H9 (cell line): Measurements from ENCODE around the gene DENND6B. TPM values are rescaled to one million over a fixed set of nuclear protein-coding genes. Genes with fewer than 3 reads are reported as not detected.

Experiments
- DNase-seq: peaks from one replicate; pipeline ENCODE4 v3.0.0-alpha.2; 2017
- H2AFZ ChIP-seq: one replicate; pipeline ENCODE4 v1.6.1; 2013; ENCODE audit warnings: mild to moderate bottlenecking, low read length, control low read depth, moderate library complexity
- H2AK5ac ChIP-seq: 2 replicates; pipeline ENCODE4 v1.6.1; 2013; ENCODE audit warnings: low read length, control low read depth, mixed read lengths; ENCODE audit not compliant: insufficient read length
- H2BK120ac ChIP-seq: one replicate; pipeline ENCODE4 v1.6.1; 2013; ENCODE audit warnings: low read depth, mild to moderate bottlenecking, low read length, control low read depth, inconsistent platforms; ENCODE audit not compliant: poor library complexity, severe bottlenecking
- H2BK12ac ChIP-seq: 2 replicates; pipeline ENCODE4 v1.6.1; 2013; ENCODE audit warnings: low read length, control low read depth, mixed read lengths, low read depth; ENCODE audit not compliant: insufficient read length
- H2BK15ac ChIP-seq: 2 replicates; pipeline ENCODE4 v1.6.1; 2013; ENCODE audit warnings: low read depth, low read length, control low read depth
- H2BK20ac ChIP-seq: one replicate; pipeline ENCODE4 v1.6.1; 2013; ENCODE audit warnings: low read depth, mild to moderate bottlenecking, low read length, control low read depth, inconsistent platforms; ENCODE audit not compliant: poor library complexity, severe bottlenecking
- H2BK5ac ChIP-seq: 2 replicates; pipeline ENCODE4 v1.6.1; 2013; ENCODE audit warnings: low read length, control low read depth, mixed read lengths; ENCODE audit not compliant: insufficient read length
- H3K14ac ChIP-seq: 2 replicates; pipeline ENCODE4 v1.6.1; 2013; ENCODE audit warnings: low read length, control low read depth; ENCODE audit not compliant: insufficient read depth
- H3K18ac ChIP-seq: 2 replicates; pipeline ENCODE4 v1.6.1; 2013; ENCODE audit warnings: low read depth, mild to moderate bottlenecking, mixed read lengths, low read length, control low read depth; ENCODE audit not compliant: insufficient read length
- H3K23ac ChIP-seq: 2 replicates; pipeline ENCODE4 v1.6.1; 2013; ENCODE audit warnings: low read length, control low read depth, mixed read lengths, low read depth; ENCODE audit not compliant: insufficient read length
- H3K23me2 ChIP-seq: 2 replicates; pipeline ENCODE4 v1.6.1; 2013; ENCODE audit warnings: low read depth, mild to moderate bottlenecking, mixed read lengths, low read length, control low read depth; ENCODE audit not compliant: insufficient read length, poor library complexity, severe bottlenecking
- H3K27ac ChIP-seq: 2 replicates; pipeline ENCODE4 v1.5.1; 2013; ENCODE audit warnings: low read length, control low read depth, mixed read lengths, low read depth; ENCODE audit not compliant: insufficient read length
- H3K27me3 ChIP-seq: 2 replicates; pipeline ENCODE4 v1.6.1; 2013; ENCODE audit warnings: low read length, control low read depth, inconsistent platforms; ENCODE audit not compliant: insufficient read depth
- H3K4ac ChIP-seq: 2 replicates; pipeline ENCODE4 v1.6.1; 2013; ENCODE audit warnings: low read depth, mild to moderate bottlenecking, control low read depth, inconsistent platforms, low read length, moderate library complexity
- H3K4me1 ChIP-seq: 2 replicates; pipeline ENCODE4 v1.6.1; 2013; ENCODE audit warnings: low read length, control low read depth, inconsistent platforms; ENCODE audit not compliant: insufficient read depth
- H3K4me2 ChIP-seq: 2 replicates; pipeline ENCODE4 v1.6.1; 2013; ENCODE audit warnings: low read length, control low read depth, mixed read lengths; ENCODE audit not compliant: insufficient read length, insufficient read depth
- H3K56ac ChIP-seq: 2 replicates; pipeline ENCODE4 v1.6.1; 2013; ENCODE audit warnings: low read depth, mild to moderate bottlenecking, mixed read lengths, low read length, control low read depth; ENCODE audit not compliant: insufficient read length
- H3K79me1 ChIP-seq: 2 replicates; pipeline ENCODE4 v1.6.1; 2013; ENCODE audit warnings: low read depth, mild to moderate bottlenecking, moderate library complexity, low read length, control low read depth, inconsistent platforms; ENCODE audit not compliant: insufficient read depth, poor library complexity, severe bottlenecking
- H3K79me2 ChIP-seq: 2 replicates; pipeline ENCODE4 v1.6.1; 2013; ENCODE audit warnings: low read length, control low read depth, inconsistent platforms; ENCODE audit not compliant: insufficient read depth
- H3K9ac ChIP-seq: 2 replicates; pipeline ENCODE4 v1.6.1; 2013; ENCODE audit warnings: low read length, control low read depth, mixed read lengths; ENCODE audit not compliant: insufficient read length; ENCODE audit errors: extremely low read depth
- H3K9me3 ChIP-seq: one replicate; pipeline ENCODE4 v1.6.1; 2013; ENCODE audit warnings: low read depth, low read length, inconsistent platforms; ENCODE audit not compliant: control insufficient read depth
- H3T11ph ChIP-seq: one replicate; pipeline ENCODE4 v1.6.1; 2013; ENCODE audit warnings: mild to moderate bottlenecking, low read length, control low read depth, inconsistent platforms
- H4K20me1 ChIP-seq: one replicate; pipeline ENCODE4 v1.6.1; 2013; ENCODE audit not compliant: control insufficient read depth, insufficient read length, insufficient read depth
- H4K5ac ChIP-seq: 2 replicates; pipeline ENCODE4 v1.6.1; 2013; ENCODE audit warnings: low read depth, mild to moderate bottlenecking, mixed read lengths, low read length, control low read depth; ENCODE audit not compliant: insufficient read length
- H4K8ac ChIP-seq: replicated peaks from 2 replicates; pipeline ENCODE4 v1.6.1; 2013; ENCODE audit warnings: low read length, control low read depth, mixed read lengths, low read depth; ENCODE audit not compliant: insufficient read length
- H4K91ac ChIP-seq: 2 replicates; pipeline ENCODE4 v1.6.1; 2013; ENCODE audit warnings: low read depth, mild to moderate bottlenecking, moderate library complexity, mixed read lengths, low read length, control low read depth; ENCODE audit not compliant: insufficient read length
- H3K27ac Mint-ChIP-seq, 3 experiments: 2 replicates in 2 of 3; 3 replicates in 1 of 3; pipeline ENCODE4 v1.8.0; 2020 to 2021; ENCODE audit warnings: mixed read lengths in 3 of 3, mild to moderate bottlenecking in 1 of 3, moderate library complexity in 1 of 3
- H3K27me3 Mint-ChIP-seq: 2 replicates; pipeline ENCODE4 v1.8.0; 2021; ENCODE audit warnings: low read depth, mild to moderate bottlenecking, moderate library complexity, mixed read lengths
- H3K36me3 Mint-ChIP-seq, 3 experiments: 2 replicates in 2 of 3; 3 replicates in 1 of 3; pipeline ENCODE4 v1.8.0; 2020 to 2021; ENCODE audit warnings: low read depth in 3 of 3, mixed read lengths in 3 of 3; ENCODE audit not compliant: insufficient read depth in 1 of 3
- H3K4me1 Mint-ChIP-seq, 2 experiments: 2 replicates each; pipeline ENCODE4 v1.8.0; 2020; ENCODE audit warnings: mixed read lengths in 2 of 2
- H3K4me3 Mint-ChIP-seq, 2 experiments: 2 replicates in 1 of 2; 3 replicates in 1 of 2; pipeline ENCODE4 v1.8.0; 2020 to 2021; ENCODE audit warnings: mild to moderate bottlenecking in 2 of 2, mixed read lengths in 2 of 2, moderate library complexity in 1 of 2
- H3K9me3 Mint-ChIP-seq, 2 experiments: 2 replicates in 1 of 2; 3 replicates in 1 of 2; pipeline ENCODE4 v1.8.0; 2020; ENCODE audit warnings: mild to moderate bottlenecking in 2 of 2, mixed read lengths in 2 of 2, moderate library complexity in 1 of 2
- WGBS: extraction: QIAGEN DNeasy Blood & Tissue Kit; methylation state at CpG from one replicate; pipeline ENCODE4 v1.1.7; 2013; ENCODE audit warnings: missing lambda C conversion rate, low lambda C conversion rate, mixed read lengths; ENCODE audit not compliant: insufficient read length; ENCODE audit errors: extremely low coverage; 5-methylcytosine and 5-hydroxymethylcytosine counted together
- total RNA-seq: library from RNA; stranded (reverse); gene quantifications from 2 replicates; pipeline ENCODE4 v1.2.1, GENCODE V29; 2021
- TF ChIP-seq, protein P1 (sequence below): fragments of 200-600 bp; sonication (generic); conservative IDR thresholded peaks from 3 replicates; pipeline ENCODE4 v1.8.0; 2021; ENCODE audit warnings: antibody characterized with exemption, mild to moderate bottlenecking

Gene DENND6B
- total RNA-seq, 1 experiment from 2014 or later: 1.5 TPM

GRCh38 chr22:50308597-50308935, 18.2 kb downstream of the DENND6B start:
- Histone ChIP-seq H3K9ac (no peak overlapping the region), H2AFZ (no peak overlapping the region), H3T11ph (no peak overlapping the region), H3K23me2 (peaks cover 5% of the 10 kb centered on the region), H4K8ac (no peak overlapping the region), H4K91ac (no peak overlapping the region), H3K4ac (no peak overlapping the region), H3K4me2 (no peak overlapping the region), H2AK5ac (no peak overlapping the region), H3K9me3 (no peaks in the 10 kb centered on the region), H2BK15ac (no peak overlapping the region), H2BK5ac (no peak overlapping the region), H3K14ac (no peak overlapping the region), H3K27me3 (no peaks in the 10 kb centered on the region), H2BK20ac (no peak overlapping the region), H3K56ac (no peak overlapping the region), H3K79me2 (no peaks in the 10 kb centered on the region), H3K18ac (no peak overlapping the region), H3K79me1 (no peaks in the 10 kb centered on the region), H2BK120ac (no peak overlapping the region), H2BK12ac (no peak overlapping the region), H3K23ac (no peak overlapping the region), H3K4me1 (no peaks in the 10 kb centered on the region; the same call in 1 of the 2 replicates), H4K20me1 (no peaks in the 10 kb centered on the region), H3K27ac (no peak overlapping the region), H4K5ac (no peak overlapping the region)
- H3K27me3 Mint-ChIP-seq: peaks cover 4% of the 10 kb centered on the region
- no peaks in the 10 kb centered on the region; a peak in 1 of 7 replicates for H3K36me3 Mint-ChIP-seq
- no CpG with 5 or more reads among the region's 7 CpGs for WGBS
- peak overlapping the region in 1 of 2 experiments; percentile 2; a peak in 2 of 5 replicates for H3K4me3 Mint-ChIP-seq
- peak; percentile 71 for DNase-seq
- peaks cover 20 to 28% of the 10 kb centered on the region in 2 experiments for H3K4me1 Mint-ChIP-seq
- no peaks in the 10 kb centered on the region for H3K9me3 Mint-ChIP-seq
- TF ChIP-seq, protein P1, sequence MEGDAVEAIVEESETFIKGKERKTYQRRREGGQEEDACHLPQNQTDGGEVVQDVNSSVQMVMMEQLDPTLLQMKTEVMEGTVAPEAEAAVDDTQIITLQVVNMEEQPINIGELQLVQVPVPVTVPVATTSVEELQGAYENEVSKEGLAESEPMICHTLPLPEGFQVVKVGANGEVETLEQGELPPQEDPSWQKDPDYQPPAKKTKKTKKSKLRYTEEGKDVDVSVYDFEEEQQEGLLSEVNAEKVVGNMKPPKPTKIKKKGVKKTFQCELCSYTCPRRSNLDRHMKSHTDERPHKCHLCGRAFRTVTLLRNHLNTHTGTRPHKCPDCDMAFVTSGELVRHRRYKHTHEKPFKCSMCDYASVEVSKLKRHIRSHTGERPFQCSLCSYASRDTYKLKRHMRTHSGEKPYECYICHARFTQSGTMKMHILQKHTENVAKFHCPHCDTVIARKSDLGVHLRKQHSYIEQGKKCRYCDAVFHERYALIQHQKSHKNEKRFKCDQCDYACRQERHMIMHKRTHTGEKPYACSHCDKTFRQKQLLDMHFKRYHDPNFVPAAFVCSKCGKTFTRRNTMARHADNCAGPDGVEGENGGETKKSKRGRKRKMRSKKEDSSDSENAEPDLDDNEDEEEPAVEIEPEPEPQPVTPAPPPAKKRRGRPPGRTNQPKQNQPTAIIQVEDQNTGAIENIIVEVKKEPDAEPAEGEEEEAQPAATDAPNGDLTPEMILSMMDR: no peak
- peak overlapping the region in 1 of 3 experiments; percentile 29; a peak in 1 of 7 replicates for H3K27ac Mint-ChIP-seq
